GM12878 (cell line): Measurements from ENCODE around the gene FBXL17. TPM values are rescaled to one million over a fixed set of nuclear protein-coding genes. Genes with fewer than 3 reads are reported as not detected.

ENCODE experiments used
- ATAC-seq: fragments of 200-7000 bp; cut with Tn5 transposase; 3 replicates; pipeline ENCODE4 v1.9.1; 2020; ENCODE audit warnings: mild to moderate bottlenecking, moderate library complexity
- BruUV-seq: library from RNA; stranded (reverse); fragments of 400-500 nt; replicated peaks from 2 replicates; lab custom pipeline; 2021; lab: Mats Ljungman, UMichigan
- CTCF ChIA-PET: fragments of 300-600 bp; sonication (Branson Sonifier 250); formaldehyde crosslinking; extraction: SDS; loops from one replicate; lab custom pipeline; 2021; ENCODE audit warnings: inconsistent platforms; lab: Yijun Ruan, JAX
- POLR2A ChIA-PET: fragments of 350-600 bp; formaldehyde crosslinking; extraction: SDS; loops from one replicate; lab custom pipeline; 2021; ENCODE audit warnings: inconsistent platforms; lab: Charles Lee
- RAD21 ChIA-PET: fragments of 300-600 bp; sonication (Branson Sonifier 250); formaldehyde crosslinking; loops from one replicate; lab custom pipeline; 2023; ENCODE audit warnings: antibody characterized with exemption; ENCODE audit not compliant: unreplicated experiment; lab: Charles Lee
- SMC1A ChIA-PET: fragments of 300-600 bp; sonication (Branson Sonifier 250); formaldehyde crosslinking; loops from one replicate; lab custom pipeline; 2023; ENCODE audit not compliant: unreplicated experiment, uncharacterized antibody; lab: Charles Lee
- DNase-seq: peaks from one replicate; pipeline ENCODE4 v3.0.0-alpha.2; 2011; ENCODE audit warnings: low read depth, low spot score
- FAIRE-seq: peaks from 3 replicates; lab custom pipeline; 2011; peaks lifted over from hg19 to GRCh38; lab: Jason Lieb, UNC
- H2AFZ ChIP-seq: 2 replicates; pipeline ENCODE4 v1.6.0; 2011; ENCODE audit warnings: low read depth, low read length, control low read depth; ENCODE audit not compliant: control insufficient read depth
- H3K27ac ChIP-seq: 2 replicates; pipeline ENCODE4 v1.5.1; 2011; ENCODE audit warnings: control low read depth; ENCODE audit not compliant: control insufficient read depth, insufficient read depth
- H3K27me3 ChIP-seq, 2 experiments: replicated peaks in 1 of 2; 2 replicates each; pipeline versions ENCODE4 v1.6.0 to v1.6.1; 2011; ENCODE audit warnings: low read length in 1 of 2; ENCODE audit not compliant: control insufficient read depth in 2 of 2, insufficient read depth in 2 of 2
- H3K36me3 ChIP-seq, 2 experiments: 2 replicates each; pipeline ENCODE4 v1.5.1; 2011; ENCODE audit warnings: low read length in 1 of 2; ENCODE audit not compliant: control insufficient read depth in 2 of 2, insufficient read depth in 2 of 2
- H3K4me1 ChIP-seq: 2 replicates; pipeline ENCODE4 v1.6.1; 2011; ENCODE audit warnings: mild to moderate bottlenecking, low read length, moderate library complexity, mixed read lengths; ENCODE audit not compliant: control insufficient read depth, insufficient read depth
- H3K4me2 ChIP-seq: 2 replicates; pipeline ENCODE4 v1.6.0; 2011; ENCODE audit warnings: control low read depth; ENCODE audit not compliant: control insufficient read depth, insufficient read depth
- H3K4me3 ChIP-seq: fragments of 200-600 bp; sonication (generic); 2 replicates; pipeline ENCODE4 v1.5.1; 2016
- H3K79me2 ChIP-seq: 2 replicates; pipeline ENCODE4 v1.6.0; 2011; ENCODE audit warnings: low read length; ENCODE audit not compliant: control insufficient read depth, insufficient read depth
- H3K9ac ChIP-seq: 2 replicates; pipeline ENCODE4 v1.8.0; 2011; ENCODE audit warnings: low read length, control low read depth, mixed read lengths; ENCODE audit not compliant: control insufficient read depth, insufficient read depth
- H3K9me3 ChIP-seq: replicated peaks from 3 replicates; pipeline ENCODE4 v1.5.1; 2011; ENCODE audit warnings: mild to moderate bottlenecking, low read length; ENCODE audit not compliant: control insufficient read depth, insufficient read depth
- H4K20me1 ChIP-seq: 2 replicates; pipeline ENCODE4 v1.6.0; 2011; ENCODE audit not compliant: control insufficient read depth, insufficient read depth
- BRCA1 ChIP-seq: IDR thresholded peaks from 2 replicates; pipeline ENCODE4 v1.6.1; 2011; ENCODE audit warnings: low read depth, low read length, improper control_type of control experiment
- CBX3 ChIP-seq: fragments of 200-600 bp; sonication (generic); IDR thresholded peaks from 2 replicates; pipeline ENCODE4 v1.6.1; 2016; ENCODE audit warnings: low read depth, borderline replicate concordance
- CEBPB ChIP-seq, 2 experiments: fragments of 150-350 bp in 1 of 2; IDR thresholded peaks; 2 replicates each; pipeline ENCODE4 v1.6.1; 2012 to 2014; ENCODE audit warnings: low read depth in 2 of 2, low read length in 2 of 2, borderline replicate concordance in 1 of 2, inconsistent platforms in 1 of 2
- DPF2 ChIP-seq: fragments of 450-650 bp; IDR thresholded peaks from 2 replicates; pipeline ENCODE4 v1.6.1; 2017; ENCODE audit warnings: mild to moderate bottlenecking
- EED ChIP-seq: sonication (generic); IDR thresholded peaks from 2 replicates; pipeline ENCODE4 v1.6.1; 2016; ENCODE audit warnings: antibody characterized with exemption, low read depth
- EGR1 ChIP-seq, 2 experiments: IDR thresholded peaks; 1 replicate in 1 of 2; 2 replicates in 1 of 2; pipeline ENCODE4 v1.6.1; 2011 to 2012; ENCODE audit warnings: low read depth in 2 of 2, low read length in 2 of 2, borderline replicate concordance in 1 of 2, mild to moderate bottlenecking in 1 of 2, moderate library complexity in 1 of 2
- ETV6 ChIP-seq, 2 experiments: fragments of 450-650 bp in 1 of 2; IDR thresholded peaks in 1 of 2; conservative IDR thresholded peaks in 1 of 2; 2 replicates each; pipeline ENCODE4 v1.6.1; 2014; ENCODE audit warnings: antibody characterized with exemption in 1 of 2, borderline replicate concordance in 1 of 2, low read depth in 1 of 2, mild to moderate bottlenecking in 1 of 2, moderate library complexity in 1 of 2
- EZH2 ChIP-seq: IDR thresholded peaks from 2 replicates; pipeline ENCODE4 v1.6.1; 2012; ENCODE audit warnings: low read depth, mild to moderate bottlenecking, control low read depth, inconsistent platforms, low read length, borderline replicate concordance; ENCODE audit not compliant: control insufficient read depth
- HDGF ChIP-seq: fragments of 450-650 bp; IDR thresholded peaks from 2 replicates; pipeline ENCODE4 v1.6.1; 2016; ENCODE audit warnings: antibody characterized with exemption
- KLF5 ChIP-seq: fragments of 450-650 bp; IDR thresholded peaks from 2 replicates; pipeline ENCODE4 v1.6.1; 2014; ENCODE audit warnings: mild to moderate bottlenecking; ENCODE audit not compliant: partially characterized antibody
- LARP7 ChIP-seq: fragments of 450-650 bp; IDR thresholded peaks from 2 replicates; pipeline ENCODE4 v1.6.1; 2017; ENCODE audit warnings: mild to moderate bottlenecking
- NBN ChIP-seq: fragments of 450-650 bp; IDR thresholded peaks from 2 replicates; pipeline ENCODE4 v1.6.1; 2016
- REST ChIP-seq: IDR thresholded peaks from 2 replicates; pipeline ENCODE4 v1.6.1; 2012; ENCODE audit warnings: mild to moderate bottlenecking, low read depth, low read length
- SIX5 ChIP-seq: IDR thresholded peaks from 2 replicates; pipeline ENCODE4 v1.6.1; 2011; ENCODE audit warnings: mild to moderate bottlenecking, low read depth, low read length, moderate library complexity; ENCODE audit not compliant: severe bottlenecking
- ZNF217 ChIP-seq: fragments of 450-650 bp; IDR thresholded peaks from 2 replicates; pipeline ENCODE4 v1.6.1; 2017; ENCODE audit warnings: antibody characterized with exemption, mild to moderate bottlenecking
- WGBS: methylation state at CpG from one replicate; pipeline ENCODE4 v1.1.6; 2016; ENCODE audit warnings: low lambda C conversion rate; ENCODE audit not compliant: insufficient replicate concordance, insufficient coverage; ENCODE audit errors: missing lambda C conversion rate; 5-methylcytosine and 5-hydroxymethylcytosine counted together
- in situ Hi-C: fragments of 300-500 bp; cut with MboI; formaldehyde crosslinking; loops from 9 replicates; pipeline ENCODE4 v1.14.3; 2018; ENCODE audit warnings: mixed read lengths
- intact Hi-C: fragments of 100-400 bp; cut with micrococcal nuclease; formaldehyde crosslinking; loops from one replicate; pipeline ENCODE4 v1.14.2; 2022; ENCODE audit not compliant: unreplicated experiment
- polyA plus RNA-seq, 11 experiments: library from polyadenylated mRNA; depleted of rRNA in 4 of 11; unstranded in 6 of 11; stranded (reverse) in 5 of 11; fragments of >200 nt; fragmentation: Nextera tagmentation in 4 of 11; fragmentation: Illumina TruSeq in 1 of 11; extraction: Ambion mirVana in 4 of 11; extraction: Trizol in 1 of 11; gene quantifications; 1 replicate in 1 of 11; 2 replicates in 10 of 11; pipeline versions ENCODE4 v1.2.1 to v1.2.3, GENCODE V29; 2011 to 2016; ENCODE audit warnings: inconsistent platforms in 2 of 11, missing spikeins in 2 of 11, low read depth in 1 of 11
- total RNA-seq, 4 experiments: library from RNA; depleted of rRNA in 3 of 4; stranded (reverse); fragments of >200 nt in 3 of 4; fragmentation: Illumina TruSeq in 1 of 4; extraction: Trizol in 1 of 4; gene quantifications; 2 replicates each; pipeline versions ENCODE4 v1.2.1 to v1.2.3, GENCODE V29; 2013 to 2021
- TF ChIP-seq, protein P1 (sequence below): fragments of 450-650 bp; IDR thresholded peaks from 2 replicates; pipeline ENCODE4 v1.6.1; 2017; ENCODE audit warnings: mild to moderate bottlenecking, low read depth, inconsistent platforms; ENCODE audit not compliant: poor library complexity, severe bottlenecking

The FBXL17 gene
- total and polyA plus RNA-seq, 10 of the 15 experiments (the other 5 are each of a cell fraction or from before 2014, with no cell fraction given) = 0.88 to 9.0 (median 4.4) TPM

DNA sequence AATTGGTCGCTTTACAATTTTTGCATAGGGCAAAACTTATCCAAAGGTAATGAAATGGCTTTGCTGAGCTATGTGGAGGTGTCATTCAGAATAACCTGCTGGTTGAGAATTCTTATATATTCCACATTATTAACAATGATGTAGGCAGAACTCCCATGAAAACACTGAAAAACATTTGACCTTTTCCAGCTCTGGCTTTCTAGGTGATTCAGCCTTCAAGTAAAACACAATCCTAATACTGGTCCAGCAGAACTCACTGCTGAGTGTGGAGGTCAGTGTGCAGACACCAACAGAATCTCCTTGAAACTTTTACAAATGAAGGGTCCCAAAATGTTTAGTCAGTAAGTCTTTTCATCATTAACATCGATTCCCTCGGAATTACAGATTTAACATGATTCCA, 549.2 kb downstream of the FBXL17 start (continued):
- TF ChIP-seq CEBPB (IDR thresholded peaks at IDR 0.05; ENCODE audit: borderline replicate concordance in 1 of 2, low read depth in 2 of 2, low read length in 2 of 2) (no peak), NBN (no peak), EED (no peak), REST (no peak), DPF2 (no peak), SIX5 (no peak), LARP7 (no peak), ZNF217 (no peak)
- TF ChIP-seq, all 136 proteins: peak for 0

DNA sequence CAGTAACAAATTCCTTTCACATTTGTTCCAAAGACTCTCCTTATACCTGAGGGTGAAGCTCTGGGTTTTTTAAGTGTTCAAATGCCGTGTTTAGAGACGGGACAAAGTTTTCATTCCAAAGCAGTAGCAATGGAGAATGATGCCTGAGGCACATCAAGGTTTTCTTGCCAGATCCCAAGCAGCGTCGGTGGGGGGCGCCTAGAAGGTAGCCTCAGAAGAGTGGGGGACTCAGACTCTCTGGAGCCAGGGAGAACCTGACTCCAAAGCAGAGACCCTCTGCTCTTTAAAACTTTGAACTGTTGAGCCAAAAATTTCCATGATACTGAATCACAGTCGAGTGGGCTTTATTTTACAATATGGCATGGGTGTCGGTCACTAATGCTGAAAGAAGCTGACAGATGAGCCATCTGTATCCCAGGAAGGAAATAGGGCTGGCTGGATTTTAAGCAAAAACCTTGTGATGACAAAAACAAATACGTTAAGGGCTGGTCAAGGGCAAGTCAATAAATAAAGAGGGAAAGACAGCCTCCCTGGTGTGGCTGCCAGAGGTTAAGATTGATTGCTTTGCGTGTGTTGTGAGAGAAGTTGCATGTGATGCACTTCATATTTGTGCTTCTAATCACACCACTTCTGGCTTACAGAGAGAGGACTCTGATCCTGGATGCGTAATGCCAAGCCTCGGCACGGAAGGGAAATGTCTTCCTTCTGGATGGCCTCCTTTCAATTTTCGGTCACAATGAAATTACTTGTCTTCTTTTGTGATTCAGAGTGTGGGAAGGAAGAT, 550.1 kb downstream of the FBXL17 start:
- Histone ChIP-seq H4K20me1 (no peaks in the 10 kb centered on the region), H3K9ac (no peak overlapping the region), H3K4me1 (no peaks in the 10 kb centered on the region), H3K4me2 (no peak overlapping the region), H3K36me3 (no peaks in the 10 kb centered on the region), H3K79me2 (no peaks in the 10 kb centered on the region), H2AFZ (no peak overlapping the region), H3K9me3 (no peaks in the 10 kb centered on the region), H3K27ac (no peak overlapping the region), H3K4me3 (no peak overlapping the region), H3K27me3 (no peaks in the 10 kb centered on the region)
- SMC1A ChIA-PET = interaction anchor here (0.6 to 2.0 kb wide), 7 partner anchors 9 to 402 kb away, joined by 3 to 9 read pairs (median 3); no protein-coding TSS in a partner anchor
- 34% methylated on average over 13 of the region's 13 CpGs for WGBS
- intact Hi-C loops = no loop called here
- ATAC-seq = no peak
- FAIRE-seq = no peak
- in situ Hi-C loops = no loop called here
- POLR2A ChIA-PET = no interaction called here
- BruUV-seq = no TSS peak
- CTCF ChIA-PET = no interaction called here
- DNase-seq = no peak
- RAD21 ChIA-PET = no interaction called here
- TF ChIP-seq BRCA1 = no peak
- no peak for TF ChIP-seq CBX3
- no peak for TF ChIP-seq EZH2
- no peak for TF ChIP-seq KLF5
- no peak for TF ChIP-seq EGR1 (IDR thresholded peaks at IDR 0.05; ENCODE audit: borderline replicate concordance in 1 of 2, low read depth in 2 of 2, low read length in 2 of 2)
- TF ChIP-seq, protein P1, sequence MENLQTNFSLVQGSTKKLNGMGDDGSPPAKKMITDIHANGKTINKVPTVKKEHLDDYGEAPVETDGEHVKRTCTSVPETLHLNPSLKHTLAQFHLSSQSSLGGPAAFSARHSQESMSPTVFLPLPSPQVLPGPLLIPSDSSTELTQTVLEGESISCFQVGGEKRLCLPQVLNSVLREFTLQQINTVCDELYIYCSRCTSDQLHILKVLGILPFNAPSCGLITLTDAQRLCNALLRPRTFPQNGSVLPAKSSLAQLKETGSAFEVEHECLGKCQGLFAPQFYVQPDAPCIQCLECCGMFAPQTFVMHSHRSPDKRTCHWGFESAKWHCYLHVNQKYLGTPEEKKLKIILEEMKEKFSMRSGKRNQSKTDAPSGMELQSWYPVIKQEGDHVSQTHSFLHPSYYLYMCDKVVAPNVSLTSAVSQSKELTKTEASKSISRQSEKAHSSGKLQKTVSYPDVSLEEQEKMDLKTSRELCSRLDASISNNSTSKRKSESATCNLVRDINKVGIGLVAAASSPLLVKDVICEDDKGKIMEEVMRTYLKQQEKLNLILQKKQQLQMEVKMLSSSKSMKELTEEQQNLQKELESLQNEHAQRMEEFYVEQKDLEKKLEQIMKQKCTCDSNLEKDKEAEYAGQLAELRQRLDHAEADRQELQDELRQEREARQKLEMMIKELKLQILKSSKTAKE = no peak
- TF ChIP-seq ETV6 (conservative IDR thresholded peaks at IDR 0.05 in 1 of 2, IDR thresholded peaks at IDR 0.05 in 1 of 2; ENCODE audit: borderline replicate concordance in 1 of 2, low read depth in 1 of 2) = no peak
- no peak for TF ChIP-seq HDGF
